NCI-H1694 treated with DMSO at 0.1 percent for 48 hours (cell line): ENCODE results near the gene BICDL2.

Experiments used
- DNase-seq: peaks from one replicate; lab custom pipeline; 2025; lab: John Stamatoyannopoulos, UW

BICDL2 gene

GRCh38 chr16:3023669-3024478, 12.9 kb downstream of the BICDL2 start, which contains the start of the genes HCFC1R1 and THOC6:
Gene HCFC1R1 (minus strand): TSS chr16:3023942. CDS start chr16:3023941, 1 bp downstream.
Gene THOC6 (plus strand): TSS chr16:3024035. CDS start chr16:3024327, 292 bp downstream.
- DNase-seq, result peak; percentile 89

- peak; percentile 12 for DNase-seq
Measured at GRCh38 chr16:3023415-3023668, 13.4 kb downstream of the BICDL2 start.

- DNase-seq, result no peak
Measured at GRCh38 chr16:3022684-3023414, 13.9 kb downstream of the BICDL2 start.

GRCh38 chr16:3022208-3022683, 14.5 kb downstream of the BICDL2 start:
- DNase-seq, result no peak

GRCh38 chr16:3021449-3022207, 15.1 kb downstream of the BICDL2 start:
- no peak for DNase-seq

GRCh38 chr16:3020604-3021448, 15.9 kb downstream of the BICDL2 start:
- DNase-seq, result no peak

GRCh38 chr16:3020247-3020603, 16.5 kb downstream of the BICDL2 start, which contains the start of gene TNFRSF12A:
Gene TNFRSF12A (plus strand): TSS chr16:3020368. CDS start chr16:3020398, 30 bp downstream.
- peak; percentile 28 for DNase-seq

- DNase-seq, result no peak
Measured at GRCh38 chr16:3019594-3020246, 17.0 kb downstream of the BICDL2 start.

- peak; percentile 21 for DNase-seq
Measured at GRCh38 chr16:3017794-3018506, 18.8 kb downstream of the BICDL2 start, which contains the start of gene CLDN6. Gene CLDN6 (minus strand): TSS chr16:3018183. CDS start chr16:3016021, 2,162 bp downstream.

- no peak for DNase-seq
Measured at GRCh38 chr16:3017344-3017743, 19.4 kb downstream of the BICDL2 start.

GRCh38 chr16:3015865-3016521, 20.8 kb downstream of the BICDL2 start:
- DNase-seq, result no peak

- no peak for DNase-seq
Measured at GRCh38 chr16:3014971-3015370, 21.8 kb downstream of the BICDL2 start.

- DNase-seq, result no peak
Measured at GRCh38 chr16:3013998-3014690, 22.6 kb downstream of the BICDL2 start.

- no peak for DNase-seq
Measured at GRCh38 chr16:3013491-3013951, 23.2 kb downstream of the BICDL2 start.

- DNase-seq, result no peak
Measured at GRCh38 chr16:3012828-3013420, 23.8 kb downstream of the BICDL2 start, which contains the start of gene CLDN9. Gene CLDN9 (plus strand): TSS chr16:3012923. CDS start chr16:3013363, 440 bp downstream.

GRCh38 chr16:3012246-3012645, 24.5 kb downstream of the BICDL2 start:
- no peak for DNase-seq

GRCh38 chr16:3010510-3010909, 26.2 kb downstream of the BICDL2 start:
- DNase-seq, result no peak
